HEK293 (cell line): ENCODE measurements around the gene PDGFC.

ENCODE experiments used
- CTCF ChIA-PET: fragments of 350-600 bp; formaldehyde crosslinking; extraction: SDS; loops from one replicate; lab custom pipeline; 2021; ENCODE audit warnings: antibody characterized with exemption; lab: Yijun Ruan, JAX
- POLR2A ChIA-PET: fragments of 300-600 bp; formaldehyde crosslinking; extraction: SDS; loops from one replicate; lab custom pipeline; 2020; ENCODE audit warnings: antibody characterized with exemption, inconsistent platforms; lab: Yijun Ruan, JAX
- H3K27ac ChIP-seq: fragments of 200-500 bp; sonication (Bioruptor generic); 2 replicates; pipeline ENCODE4 v1.5.1; 2014; ENCODE audit warnings: low read depth, low read length, control low read depth, inconsistent platforms; ENCODE audit errors: extremely low read depth
- H3K36me3 ChIP-seq, 2 experiments: fragments of 200-500 bp in 1 of 2; sonication (Bioruptor generic) in 1 of 2; 1 replicate in 1 of 2; 2 replicates in 1 of 2; pipeline ENCODE4 v1.5.1; 2014 to 2017; ENCODE audit warnings: inconsistent platforms in 2 of 2, low read length in 2 of 2; ENCODE audit not compliant: control insufficient read depth in 2 of 2, insufficient read depth in 1 of 2
- H3K4me1 ChIP-seq: fragments of 200-500 bp; sonication (Bioruptor generic); 2 replicates; pipeline ENCODE4 v1.5.1; 2014; ENCODE audit warnings: mild to moderate bottlenecking, low read length, inconsistent platforms; ENCODE audit not compliant: control insufficient read depth, insufficient read depth
- H3K4me3 ChIP-seq: 2 replicates; pipeline ENCODE4 v1.5.1; 2011; ENCODE audit warnings: low read depth, mild to moderate bottlenecking, control low read depth, low read length, moderate library complexity
- H3K9me3 ChIP-seq: fragments of 200-500 bp; sonication (Bioruptor generic); 2 replicates; pipeline ENCODE4 v1.5.1; 2014; ENCODE audit warnings: low read depth, low read length, inconsistent platforms; ENCODE audit not compliant: control insufficient read depth, insufficient read depth
- GLI4 ChIP-seq: fragments of 450-650 bp; formaldehyde crosslinking; IDR thresholded peaks from 2 replicates; pipeline ENCODE4 v1.5.1; 2016; ENCODE audit warnings: missing biosample characterization, missing genetic modification characterization
- REPIN1 ChIP-seq: fragments of 450-650 bp; formaldehyde crosslinking; IDR thresholded peaks from 2 replicates; pipeline ENCODE4 v1.5.1; 2017; ENCODE audit warnings: missing biosample characterization, missing genetic modification characterization, low read depth
- SCRT1 ChIP-seq: fragments of 450-650 bp; formaldehyde crosslinking; IDR thresholded peaks from 2 replicates; pipeline ENCODE4 v1.5.1; 2016; ENCODE audit warnings: missing biosample characterization, missing genetic modification characterization, borderline replicate concordance
- SP3 ChIP-seq: fragments of 450-650 bp; formaldehyde crosslinking; IDR thresholded peaks from 2 replicates; pipeline ENCODE4 v1.5.1; 2016; ENCODE audit warnings: missing biosample characterization, missing genetic modification characterization
- ZFP37 ChIP-seq: fragments of 450-650 bp; formaldehyde crosslinking; IDR thresholded peaks from 2 replicates; pipeline ENCODE4 v1.5.1; 2016; ENCODE audit warnings: missing biosample characterization, missing genetic modification characterization
- ZNF174 ChIP-seq: fragments of 450-650 bp; formaldehyde crosslinking; IDR thresholded peaks from 2 replicates; pipeline ENCODE4 v1.5.0; 2017; ENCODE audit warnings: missing biosample characterization, mild to moderate bottlenecking, missing genetic modification characterization
- ZNF23 ChIP-seq: fragments of 450-650 bp; formaldehyde crosslinking; IDR thresholded peaks from 2 replicates; pipeline ENCODE4 v1.5.1; 2016; ENCODE audit warnings: missing biosample characterization, missing genetic modification characterization, borderline replicate concordance
- ZNF280D ChIP-seq: fragments of 450-650 bp; formaldehyde crosslinking; IDR thresholded peaks from 2 replicates; pipeline ENCODE4 v1.5.1; 2016; ENCODE audit warnings: missing biosample characterization, missing genetic modification characterization
- ZNF341 ChIP-seq: fragments of 450-650 bp; formaldehyde crosslinking; IDR thresholded peaks from 2 replicates; pipeline ENCODE4; 2016; ENCODE audit warnings: low read depth, missing biosample characterization, missing genetic modification characterization
- ZNF362 ChIP-seq: fragments of 450-650 bp; formaldehyde crosslinking; IDR thresholded peaks from 2 replicates; pipeline ENCODE4 v1.5.1; 2016; ENCODE audit warnings: missing biosample characterization, missing genetic modification characterization
- ZNF423 ChIP-seq: fragments of 450-650 bp; formaldehyde crosslinking; IDR thresholded peaks from 2 replicates; pipeline ENCODE4 v1.5.1; 2016; ENCODE audit warnings: missing biosample characterization, missing genetic modification characterization
- ZNF544 ChIP-seq: fragments of 450-650 bp; formaldehyde crosslinking; IDR thresholded peaks from 2 replicates; pipeline ENCODE4 v1.5.0; 2017; ENCODE audit warnings: missing biosample characterization, missing genetic modification characterization
- ZNF571 ChIP-seq: fragments of 450-650 bp; formaldehyde crosslinking; IDR thresholded peaks from 2 replicates; pipeline ENCODE4 v1.5.0; 2017; ENCODE audit warnings: missing biosample characterization, missing genetic modification characterization
- ZNF596 ChIP-seq: fragments of 450-650 bp; IDR thresholded peaks from 2 replicates; pipeline ENCODE4 v1.5.0; 2018; ENCODE audit warnings: missing biosample characterization, mild to moderate bottlenecking, missing genetic modification characterization, moderate library complexity
- ZNF621 ChIP-seq: fragments of 450-650 bp; formaldehyde crosslinking; IDR thresholded peaks from 2 replicates; pipeline ENCODE4 v1.5.1; 2017; ENCODE audit warnings: missing biosample characterization, missing genetic modification characterization
- ZNF791 ChIP-seq: fragments of 450-650 bp; formaldehyde crosslinking; IDR thresholded peaks from 2 replicates; pipeline ENCODE4 v1.5.1; 2016; ENCODE audit warnings: missing biosample characterization, missing genetic modification characterization
- TF ChIP-seq, protein P1 (sequence below): fragments of 450-650 bp; formaldehyde crosslinking; IDR thresholded peaks from 2 replicates; pipeline ENCODE4 v1.5.1; 2016; ENCODE audit warnings: missing biosample characterization, missing genetic modification characterization
- TF ChIP-seq, protein P2 (sequence below): fragments of 450-650 bp; formaldehyde crosslinking; optimal IDR thresholded peaks from 2 replicates; pipeline ENCODE3; 2016; ENCODE audit warnings: missing biosample characterization, mild to moderate bottlenecking, missing genetic modification characterization
- TF ChIP-seq, protein P3 (sequence below): fragments of 450-650 bp; formaldehyde crosslinking; IDR thresholded peaks from 2 replicates; pipeline ENCODE4 v1.5.1; 2016; ENCODE audit warnings: missing biosample characterization, missing genetic modification characterization, borderline replicate concordance

Gene PDGFC

DNA sequence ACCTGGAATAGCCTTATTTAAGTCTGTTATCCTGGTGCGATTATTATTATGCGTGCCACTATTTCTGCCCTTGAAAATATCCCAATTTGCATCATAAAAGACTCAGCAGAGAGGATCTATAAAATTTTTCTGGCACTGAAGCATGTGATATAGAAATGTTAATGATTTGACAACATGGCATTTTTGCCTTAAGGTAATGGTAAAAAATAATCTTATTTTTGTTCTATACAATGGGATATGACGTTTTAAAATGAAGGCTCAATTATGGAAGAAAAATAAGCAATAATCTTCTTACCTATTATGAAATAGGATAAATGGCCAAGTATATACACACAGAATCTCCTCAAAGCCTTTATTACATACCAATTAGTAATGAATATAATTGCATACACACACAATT, 113.5 kb downstream of the PDGFC start:
- no peak overlapping the region for H3K27ac ChIP-seq
- no peaks in the 10 kb centered on the region for H3K9me3 ChIP-seq
- no peaks in the 10 kb centered on the region; the same call in 1 of the 2 replicates for H3K4me1 ChIP-seq
- no peaks in the 10 kb centered on the region for H3K36me3 ChIP-seq
- CTCF ChIA-PET: no interaction called here
- no peak overlapping the region for H3K4me3 ChIP-seq
- POLR2A ChIA-PET: no interaction called here
- TF ChIP-seq ZNF280D (no peak), ZNF544 (tag by site-specific recombination) (no peak), SCRT1 (no peak), ZNF423 (tag by site-specific recombination) (no peak), REPIN1 (tag by site-specific recombination) (no peak), ZNF23 (tag by site-specific recombination) (no peak), GLI4 (no peak), ZFP37 (tag by site-specific recombination) (no peak), ZNF362 (tag by site-specific recombination) (no peak), SP3 (no peak), ZNF791 (no peak), ZNF571 (tag by site-specific recombination) (no peak), ZNF174 (tag by site-specific recombination) (no peak), ZNF596 (tag by site-specific recombination) (no peak), ZNF341 (tag by site-specific recombination) (no peak), ZNF621 (tag by site-specific recombination) (no peak)
- TF ChIP-seq, protein P1, sequence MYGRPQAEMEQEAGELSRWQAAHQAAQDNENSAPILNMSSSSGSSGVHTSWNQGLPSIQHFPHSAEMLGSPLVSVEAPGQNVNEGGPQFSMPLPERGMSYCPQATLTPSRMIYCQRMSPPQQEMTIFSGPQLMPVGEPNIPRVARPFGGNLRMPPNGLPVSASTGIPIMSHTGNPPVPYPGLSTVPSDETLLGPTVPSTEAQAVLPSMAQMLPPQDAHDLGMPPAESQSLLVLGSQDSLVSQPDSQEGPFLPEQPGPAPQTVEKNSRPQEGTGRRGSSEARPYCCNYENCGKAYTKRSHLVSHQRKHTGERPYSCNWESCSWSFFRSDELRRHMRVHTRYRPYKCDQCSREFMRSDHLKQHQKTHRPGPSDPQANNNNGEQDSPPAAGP: no peak
- TF ChIP-seq, protein P2, sequence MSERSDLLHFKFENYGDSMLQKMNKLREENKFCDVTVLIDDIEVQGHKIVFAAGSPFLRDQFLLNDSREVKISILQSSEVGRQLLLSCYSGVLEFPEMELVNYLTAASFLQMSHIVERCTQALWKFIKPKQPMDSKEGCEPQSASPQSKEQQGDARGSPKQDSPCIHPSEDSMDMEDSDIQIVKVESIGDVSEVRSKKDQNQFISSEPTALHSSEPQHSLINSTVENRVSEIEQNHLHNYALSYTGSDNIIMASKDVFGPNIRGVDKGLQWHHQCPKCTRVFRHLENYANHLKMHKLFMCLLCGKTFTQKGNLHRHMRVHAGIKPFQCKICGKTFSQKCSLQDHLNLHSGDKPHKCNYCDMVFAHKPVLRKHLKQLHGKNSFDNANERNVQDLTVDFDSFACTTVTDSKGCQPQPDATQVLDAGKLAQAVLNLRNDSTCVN: no peak
- TF ChIP-seq, protein P3, sequence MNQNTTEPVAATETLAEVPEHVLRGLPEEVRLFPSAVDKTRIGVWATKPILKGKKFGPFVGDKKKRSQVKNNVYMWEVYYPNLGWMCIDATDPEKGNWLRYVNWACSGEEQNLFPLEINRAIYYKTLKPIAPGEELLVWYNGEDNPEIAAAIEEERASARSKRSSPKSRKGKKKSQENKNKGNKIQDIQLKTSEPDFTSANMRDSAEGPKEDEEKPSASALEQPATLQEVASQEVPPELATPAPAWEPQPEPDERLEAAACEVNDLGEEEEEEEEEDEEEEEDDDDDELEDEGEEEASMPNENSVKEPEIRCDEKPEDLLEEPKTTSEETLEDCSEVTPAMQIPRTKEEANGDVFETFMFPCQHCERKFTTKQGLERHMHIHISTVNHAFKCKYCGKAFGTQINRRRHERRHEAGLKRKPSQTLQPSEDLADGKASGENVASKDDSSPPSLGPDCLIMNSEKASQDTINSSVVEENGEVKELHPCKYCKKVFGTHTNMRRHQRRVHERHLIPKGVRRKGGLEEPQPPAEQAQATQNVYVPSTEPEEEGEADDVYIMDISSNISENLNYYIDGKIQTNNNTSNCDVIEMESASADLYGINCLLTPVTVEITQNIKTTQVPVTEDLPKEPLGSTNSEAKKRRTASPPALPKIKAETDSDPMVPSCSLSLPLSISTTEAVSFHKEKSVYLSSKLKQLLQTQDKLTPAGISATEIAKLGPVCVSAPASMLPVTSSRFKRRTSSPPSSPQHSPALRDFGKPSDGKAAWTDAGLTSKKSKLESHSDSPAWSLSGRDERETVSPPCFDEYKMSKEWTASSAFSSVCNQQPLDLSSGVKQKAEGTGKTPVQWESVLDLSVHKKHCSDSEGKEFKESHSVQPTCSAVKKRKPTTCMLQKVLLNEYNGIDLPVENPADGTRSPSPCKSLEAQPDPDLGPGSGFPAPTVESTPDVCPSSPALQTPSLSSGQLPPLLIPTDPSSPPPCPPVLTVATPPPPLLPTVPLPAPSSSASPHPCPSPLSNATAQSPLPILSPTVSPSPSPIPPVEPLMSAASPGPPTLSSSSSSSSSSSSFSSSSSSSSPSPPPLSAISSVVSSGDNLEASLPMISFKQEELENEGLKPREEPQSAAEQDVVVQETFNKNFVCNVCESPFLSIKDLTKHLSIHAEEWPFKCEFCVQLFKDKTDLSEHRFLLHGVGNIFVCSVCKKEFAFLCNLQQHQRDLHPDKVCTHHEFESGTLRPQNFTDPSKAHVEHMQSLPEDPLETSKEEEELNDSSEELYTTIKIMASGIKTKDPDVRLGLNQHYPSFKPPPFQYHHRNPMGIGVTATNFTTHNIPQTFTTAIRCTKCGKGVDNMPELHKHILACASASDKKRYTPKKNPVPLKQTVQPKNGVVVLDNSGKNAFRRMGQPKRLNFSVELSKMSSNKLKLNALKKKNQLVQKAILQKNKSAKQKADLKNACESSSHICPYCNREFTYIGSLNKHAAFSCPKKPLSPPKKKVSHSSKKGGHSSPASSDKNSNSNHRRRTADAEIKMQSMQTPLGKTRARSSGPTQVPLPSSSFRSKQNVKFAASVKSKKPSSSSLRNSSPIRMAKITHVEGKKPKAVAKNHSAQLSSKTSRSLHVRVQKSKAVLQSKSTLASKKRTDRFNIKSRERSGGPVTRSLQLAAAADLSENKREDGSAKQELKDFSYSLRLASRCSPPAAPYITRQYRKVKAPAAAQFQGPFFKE: no peak
- TF ChIP-seq, all 188 proteins: peak for 0
